Adrenal gland (tissue), 12 donors: Measurements from ENCODE around the gene TDRD3. TPM values are rescaled to one million over a fixed set of nuclear protein-coding genes. Genes with fewer than 3 reads are reported as not detected.
A peak's percentile ranks its signal among the peaks of the same experiment; 100 is the strongest.

ENCODE experiments used
- DNase-seq, 7 donors: peaks; one replicate each; pipeline ENCODE4 v3.0.0-alpha.2; 2019 to 2020
- H3K27ac ChIP-seq, 5 donors: fragments of 200-600 bp; sonication (generic) in 4 of 5; 1 replicate in 3 of 5; 2 replicates in 2 of 5; pipeline versions ENCODE4 v1.5.1 to v1.8.0; 2016 to 2020; ENCODE audit warnings: mild to moderate bottlenecking in 1 of 5
- H3K27me3 ChIP-seq: fragments of 200-600 bp; 2 replicates; pipeline ENCODE4 v1.8.0; 2021
- H3K36me3 ChIP-seq, 2 donors: fragments of 200-600 bp; replicated peaks in 1 of 2; 1 replicate in 1 of 2; 2 replicates in 1 of 2; pipeline versions ENCODE4 v1.5.1 to v1.8.0; 2018 to 2022
- H3K4me1 ChIP-seq, 2 donors: fragments of 200-600 bp; replicated peaks in 1 of 2; 1 replicate in 1 of 2; 2 replicates in 1 of 2; pipeline versions ENCODE4 v1.5.1 to v1.8.0; 2018 to 2021
- H3K4me3 ChIP-seq, 4 donors: fragments of 200-600 bp; sonication (generic) in 3 of 4; one replicate each; pipeline ENCODE4 v1.5.1; 2016 to 2018
- H3K9me3 ChIP-seq, 3 donors: fragments of 200-600 bp; sonication (generic) in 1 of 3; replicated peaks in 1 of 3; 1 replicate in 2 of 3; 2 replicates in 1 of 3; pipeline versions ENCODE4 v1.5.1 to v1.8.0; 2016 to 2021
- CTCF ChIP-seq, 6 experiments: fragments of 450-650 bp in 4 of 6; fragments of 200-600 bp in 2 of 6; sonication (generic) in 1 of 6; IDR thresholded peaks; 1 replicate in 5 of 6; 2 replicates in 1 of 6; pipeline versions ENCODE4 v1.5.1 to v1.8.0; 2016 to 2021; ENCODE audit warnings: antibody characterized with exemption in 6 of 6, mild to moderate bottlenecking in 2 of 6, moderate library complexity in 1 of 6
- POLR2A ChIP-seq, 2 donors: fragments of 450-650 bp; IDR thresholded peaks; one replicate each; pipeline ENCODE4 v1.6.1; 2017; ENCODE audit warnings: antibody characterized with exemption in 2 of 2, mild to moderate bottlenecking in 2 of 2, moderate library complexity in 1 of 2
- WGBS, 4 donors: extraction: QIAGEN DNeasy Blood & Tissue Kit in 2 of 4; methylation state at CpG; one replicate each; pipeline versions ENCODE4 v1.1.5 to v1.1.7; 2013 to 2017; 5-methylcytosine and 5-hydroxymethylcytosine counted together
- intact Hi-C, 2 donors: fragments of 100-400 bp; cut with DNase I; formaldehyde crosslinking; loops; one replicate each; pipeline versions ENCODE4 v1.14.1 to v1.15.0; 2022 to 2023
- polyA plus RNA-seq, 3 donors: library from polyadenylated mRNA; stranded (reverse); fragments of 200-250 nt in 2 of 3; fragments of 350-450 nt in 1 of 3; fragmentation: Illumina TruSeq in 1 of 3; extraction: RNeasy Lipid Tissue Mini Kit (QIAGEN cat#74804) in 1 of 3; gene quantifications; one replicate each; pipeline ENCODE4 v1.2.3, GENCODE V29; 2013 to 2014
- total RNA-seq, 9 donors: library from RNA; depleted of rRNA in 4 of 9; stranded (reverse); fragments of >200 nt in 4 of 9; fragments of 120-200 nt in 1 of 9; fragmentation: NEBNext Ultra II Directional in 1 of 9; extraction: Animal tissue kit (Norgen Biotek cat#: 25700) in 1 of 9; gene quantifications; one replicate each; pipeline versions ENCODE4 v1.1.0 to v1.2.4, GENCODE V29; 2013 to 2023
- donor health status: healthy with polysubstance abuse.
- donor health status: Bipolar disorder and iron deficiency.
- donor health status: DM: yes; HTN: yes; CAD: no.
- donor health status: DM: no; HTN: no; CAD: no.
- donor health status: DM: no; HTN: no; CAD: no.
- donor health status: DM: yes; HTN: yes; CAD: no.

The TDRD3 gene
- total and polyA plus RNA-seq, 12 donors: 6.6 to 30.5 (median 21.6) TPM

DNA sequence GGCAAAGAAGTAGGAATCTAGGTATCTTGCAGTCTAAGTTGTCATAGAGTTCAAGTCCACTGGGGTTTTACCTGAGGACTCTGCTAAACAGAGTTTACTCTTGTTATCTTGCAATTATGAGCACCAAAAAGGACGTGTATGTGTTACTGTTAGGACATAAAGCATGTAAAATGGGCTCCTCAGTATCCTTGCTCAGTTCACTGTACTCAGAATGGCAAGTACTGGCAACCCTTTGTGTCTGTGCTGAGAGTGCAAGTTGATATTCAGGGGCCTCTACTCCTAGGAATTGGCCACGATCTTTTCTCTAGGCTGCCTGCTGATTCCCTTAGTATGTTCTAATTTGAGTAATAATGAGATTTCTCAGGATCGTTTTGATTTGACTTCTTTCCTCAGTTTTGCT lies 13.3 kb downstream of the TDRD3 start:
- Histone ChIP-seq H3K9me3 (no peaks in the 10 kb centered on the region), H3K36me3 (no peaks in the 10 kb centered on the region), H3K4me3 (no peak overlapping the region), H3K27me3 (no peaks in the 10 kb centered on the region), H3K4me1 (peaks cover 15 to 49% of the 10 kb centered on the region in 2 donors), H3K27ac (no peak overlapping the region)
- TF ChIP-seq POLR2A (IDR thresholded peaks at IDR 0.05): no peak
- intact Hi-C loops: no loop called here
- no peak for DNase-seq
- WGBS, 4 donors: 70 to 75% (median 74%) methylated on average over 3 of the region's 3 CpGs

DNA sequence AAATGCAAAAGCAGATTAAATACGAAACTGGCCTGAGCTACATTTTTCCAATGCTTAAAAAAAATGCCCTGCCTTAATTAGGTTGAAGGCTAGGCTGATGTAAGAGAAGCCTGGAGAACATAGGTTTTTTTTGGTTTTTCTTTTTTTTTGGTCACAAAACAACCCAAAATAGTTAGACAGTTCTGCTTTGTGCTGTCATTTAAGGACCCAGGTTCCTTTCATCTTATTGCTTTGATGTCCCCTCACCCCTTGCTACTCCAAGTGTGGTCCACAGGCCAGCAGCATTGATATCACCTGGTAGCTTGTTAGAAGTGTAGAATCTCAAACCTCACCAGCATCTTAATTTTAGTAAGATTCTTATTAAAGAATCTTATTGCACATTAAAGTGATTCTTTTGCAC lies 14.4 kb downstream of the TDRD3 start:
- Histone ChIP-seq H3K4me1 (peaks cover 25 to 60% of the 10 kb centered on the region in 2 donors), H3K27me3 (no peaks in the 10 kb centered on the region), H3K4me3 (no peak overlapping the region), H3K9me3 (no peaks in the 10 kb centered on the region), H3K27ac (peak overlapping the region in 3 of 5 donors; percentile 5 to 42 (median 32)), H3K36me3 (no peaks in the 10 kb centered on the region)
- TF ChIP-seq CTCF (IDR thresholded peaks at IDR 0.05): no peak
- TF ChIP-seq POLR2A (IDR thresholded peaks at IDR 0.05): no peak
- 0 to 53% (median 30%) methylated on average over 1 of the region's 1 CpG for WGBS, 4 donors
- intact Hi-C loops: no loop called here
- no peak for DNase-seq

- H3K27me3 ChIP-seq: no peaks in the 10 kb centered on the region
- TF ChIP-seq CTCF (IDR thresholded peaks at IDR 0.05): no peak
- TF ChIP-seq POLR2A (IDR thresholded peaks at IDR 0.05): no peak
- H3K4me1 ChIP-seq: peaks cover 26 to 65% of the 10 kb centered on the region in 2 donors
- WGBS, 4 donors: 47 to 68% (median 58%) methylated on average over 2 of the region's 2 CpGs
- peak overlapping the region in 3 of 5 donors; percentile 5 to 42 (median 32) for H3K27ac ChIP-seq
- no peaks in the 10 kb centered on the region for H3K36me3 ChIP-seq
- H3K4me3 ChIP-seq: no peak overlapping the region
- intact Hi-C loops: no loop called here
- no peaks in the 10 kb centered on the region for H3K9me3 ChIP-seq
- DNase-seq: no peak
Observed at GRCh38 chr13:60411983-60412382, 15.0 kb downstream of the TDRD3 start.

GRCh38 chr13:60412909-60413616 lies 16.0 kb downstream of the TDRD3 start:
- DNase-seq: no peak
- 93 to 97% (median 93%) methylated on average over 3 of the region's 3 CpGs for WGBS, 4 donors
- H3K27me3 ChIP-seq: no peaks in the 10 kb centered on the region
- no peaks in the 10 kb centered on the region for H3K9me3 ChIP-seq
- intact Hi-C loops: no loop called here
- no peak overlapping the region for H3K4me3 ChIP-seq
- no peak overlapping the region for H3K27ac ChIP-seq
- H3K36me3 ChIP-seq: no peaks in the 10 kb centered on the region
- TF ChIP-seq CTCF (IDR thresholded peaks at IDR 0.05) (no peak), POLR2A (IDR thresholded peaks at IDR 0.05) (no peak)
- H3K4me1 ChIP-seq: peaks cover 26 to 65% of the 10 kb centered on the region in 2 donors

- peaks cover 26 to 65% of the 10 kb centered on the region in 2 donors for H3K4me1 ChIP-seq
- intact Hi-C loops: no loop called here
- TF ChIP-seq POLR2A (IDR thresholded peaks at IDR 0.05): no peak
- no peak for TF ChIP-seq CTCF (IDR thresholded peaks at IDR 0.05)
- no peak overlapping the region for H3K27ac ChIP-seq
- no peaks in the 10 kb centered on the region for H3K36me3 ChIP-seq
- H3K4me3 ChIP-seq: no peak overlapping the region
- H3K27me3 ChIP-seq: no peaks in the 10 kb centered on the region
- no peaks in the 10 kb centered on the region for H3K9me3 ChIP-seq
- no peak for DNase-seq
Observed at GRCh38 chr13:60414177-60414576, 17.2 kb downstream of the TDRD3 start.
